HCT116 (cell line): ENCODE data around the gene MIGA1. TPM values are rescaled to one million over a fixed set of nuclear protein-coding genes. Genes with fewer than 3 reads are reported as not detected.

Source experiments
- ATAC-seq: fragments of 200-7000 bp; cut with Tn5 transposase; 2 replicates; pipeline ENCODE4 v1.9.1; 2020; ENCODE audit warnings: mild to moderate bottlenecking, moderate library complexity
- BruUV-seq: library from RNA; stranded (reverse); fragments of 400-500 nt; replicated peaks from 2 replicates; lab custom pipeline; 2021; lab: Mats Ljungman, UMichigan
- CTCF ChIA-PET: fragments of 300-600 bp; sonication (Branson Sonifier 250); formaldehyde crosslinking; loops from one replicate; lab custom pipeline; 2021; ENCODE audit warnings: antibody characterized with exemption; lab: Charles Lee
- POLR2A ChIA-PET: fragments of 300-600, 350-600 bp; sonication (Branson Sonifier 250); formaldehyde crosslinking; loops from one replicate; lab custom pipeline; 2021; ENCODE audit warnings: antibody characterized with exemption; lab: Charles Lee
- RAD21 ChIA-PET, 2 experiments: fragments of 300-600 bp; sonication (Branson Sonifier 250); formaldehyde crosslinking; loops; one replicate each; lab custom pipeline; 2023; ENCODE audit warnings: low total read pairs in 2 of 2; ENCODE audit not compliant: uncharacterized antibody in 2 of 2, unreplicated experiment in 2 of 2, low non-redundant PET in 1 of 2; lab: Charles Lee
- DNase-seq: peaks from one replicate; pipeline ENCODE4 v3.0.0-alpha.2; 2010; ENCODE audit warnings: low read depth, low spot score
- H2AFZ ChIP-seq: fragments of 200-600 bp; shearing (Covaris generic), sonication (generic); 2 replicates; pipeline ENCODE4 v1.6.1; 2017; ENCODE audit warnings: low read depth, mixed run types, mixed read lengths, antibody characterized with exemption, low read length; ENCODE audit not compliant: poor library complexity, severe bottlenecking
- H3K27ac ChIP-seq: 2 replicates; pipeline ENCODE4 v1.5.1; 2012; ENCODE audit warnings: low read depth, low read length
- H3K27me3 ChIP-seq: fragments of 200-600 bp; sonication (generic); 2 replicates; pipeline ENCODE4 v1.6.1; 2016; ENCODE audit warnings: mixed run types, low read length, mixed read lengths; ENCODE audit not compliant: insufficient read depth
- H3K36me3 ChIP-seq, 2 experiments: fragments of 200-500 bp in 1 of 2; fragments of 200-600 bp in 1 of 2; sonication (Bioruptor generic) in 1 of 2; sonication (generic) in 1 of 2; 2 replicates each; pipeline versions ENCODE4 v1.5.1 to v1.6.1; 2014 to 2016; ENCODE audit warnings: low read length in 2 of 2, inconsistent platforms in 1 of 2, mixed read lengths in 1 of 2, mixed run types in 1 of 2; ENCODE audit not compliant: insufficient read depth in 2 of 2, control insufficient read depth in 1 of 2
- H3K4me1 ChIP-seq, 2 experiments: fragments of 200-600 bp in 1 of 2; sonication (generic) in 1 of 2; 2 replicates each; pipeline versions ENCODE4 v1.5.1 to v1.6.1; 2012 to 2017; ENCODE audit warnings: low read length in 2 of 2, inconsistent platforms in 1 of 2, mild to moderate bottlenecking in 1 of 2, mixed read lengths in 1 of 2, mixed run types in 1 of 2, moderate library complexity in 1 of 2; ENCODE audit not compliant: insufficient read depth in 2 of 2, control insufficient read depth in 1 of 2
- H3K4me2 ChIP-seq: fragments of 200-600 bp; sonication (generic); 2 replicates; pipeline ENCODE4 v1.6.1; 2017; ENCODE audit warnings: mixed run types, low read length, mixed read lengths
- H3K4me3 ChIP-seq, 2 experiments: fragments of 200-600 bp in 1 of 2; sonication (generic) in 1 of 2; replicated peaks in 1 of 2; 2 replicates each; pipeline ENCODE4 v1.5.1; 2011 to 2016; ENCODE audit warnings: low read length in 2 of 2, control low read depth in 1 of 2, low read depth in 1 of 2, mild to moderate bottlenecking in 1 of 2, mixed read lengths in 1 of 2, mixed run types in 1 of 2
- H3K79me2 ChIP-seq: fragments of 200-600 bp; sonication (generic); 2 replicates; pipeline ENCODE4 v1.6.1; 2017; ENCODE audit warnings: mild to moderate bottlenecking, mixed run types, low read length, moderate library complexity, mixed read lengths; ENCODE audit not compliant: insufficient read depth
- H3K9ac ChIP-seq: fragments of 200-600 bp; sonication (generic); 2 replicates; pipeline ENCODE4 v1.6.1; 2016; ENCODE audit warnings: low read length, mixed read lengths
- H3K9me2 ChIP-seq: fragments of 200-600 bp; sonication (generic), shearing (Covaris generic); 2 replicates; pipeline ENCODE4 v1.6.1; 2017; ENCODE audit warnings: mixed run types, mild to moderate bottlenecking, moderate library complexity; ENCODE audit not compliant: insufficient read depth
- H3K9me3 ChIP-seq, 2 experiments: fragments of 200-500 bp in 1 of 2; fragments of 200-600 bp in 1 of 2; sonication (Bioruptor generic) in 1 of 2; sonication (generic) in 1 of 2; 2 replicates each; pipeline ENCODE4 v1.6.1; 2014 to 2017; ENCODE audit warnings: low read length in 2 of 2, mixed read lengths in 2 of 2, inconsistent platforms in 1 of 2, low read depth in 1 of 2, mild to moderate bottlenecking in 1 of 2, mixed run types in 1 of 2, moderate library complexity in 1 of 2; ENCODE audit not compliant: control insufficient read depth in 1 of 2, insufficient read depth in 1 of 2
- H4K20me1 ChIP-seq: fragments of 200-600 bp; sonication (generic), shearing (Covaris generic); 2 replicates; pipeline ENCODE4 v1.6.1; 2017; ENCODE audit warnings: mixed run types, mild to moderate bottlenecking, moderate library complexity; ENCODE audit not compliant: insufficient read depth
- CTCF ChIP-seq, 3 experiments: fragments of 200-600 bp in 1 of 3; sonication (generic) in 1 of 3; IDR thresholded peaks in 2 of 3; conservative IDR thresholded peaks in 1 of 3; 2 replicates each; pipeline ENCODE4 v1.5.1; 2012 to 2017; ENCODE audit warnings: low read depth in 2 of 3, low read length in 2 of 3, antibody characterized with exemption in 1 of 3, borderline replicate concordance in 1 of 3, control low read depth in 1 of 3, mild to moderate bottlenecking in 1 of 3, mixed read lengths in 1 of 3, mixed run types in 1 of 3, moderate library complexity in 1 of 3; ENCODE audit not compliant: insufficient read depth in 1 of 3
- EGR1 ChIP-seq: IDR thresholded peaks from 2 replicates; pipeline ENCODE4 v1.6.1; 2012; ENCODE audit warnings: low read depth
- TCF7L2 ChIP-seq: IDR thresholded peaks from 2 replicates; pipeline ENCODE4 v1.7.0; 2011; ENCODE audit warnings: borderline replicate concordance, inconsistent platforms; ENCODE audit not compliant: insufficient read depth, insufficient read length; ENCODE audit errors: extremely low read depth
- ZFX ChIP-seq: fragments of 450-650 bp; IDR thresholded peaks from 2 replicates; pipeline ENCODE4 v1.6.1; 2017
- intact Hi-C: fragments of 100-400 bp; cut with micrococcal nuclease; formaldehyde crosslinking; loops from 2 replicates; pipeline ENCODE4 v1.10.0; 2022
- total RNA-seq: library from RNA; stranded (reverse); gene quantifications from one replicate; pipeline ENCODE4 v1.2.1, GENCODE V29; 2021; ENCODE audit not compliant: unreplicated experiment
- TF ChIP-seq, protein P1 (sequence below): IDR thresholded peaks from 2 replicates; pipeline ENCODE4 v1.6.1; 2012; ENCODE audit warnings: low read depth

MIGA1 gene
- total RNA-seq, 1 experiment from 2014 or later, result 9.6 TPM

GRCh38 chr1:77925956-77926355 lies 146.5 kb downstream of the MIGA1 start:
- Histone ChIP-seq H3K36me3 (no peaks in the 10 kb centered on the region), H3K9me3 (no peaks in the 10 kb centered on the region), H3K27me3 (no peaks in the 10 kb centered on the region), H2AFZ (no peak overlapping the region), H3K79me2 (no peaks in the 10 kb centered on the region), H3K4me3 (no peak overlapping the region), H3K4me1 (no peaks in the 10 kb centered on the region), H3K27ac (no peak overlapping the region), H3K4me2 (no peak overlapping the region), H3K9me2 (no peaks in the 10 kb centered on the region), H3K9ac (no peak overlapping the region), H4K20me1 (no peaks in the 10 kb centered on the region)
- intact Hi-C loops, result no loop called here
- no peak for DNase-seq
- ChIA-PET POLR2A (no interaction called here), RAD21 (no interaction called here), CTCF (no interaction called here)
- TF ChIP-seq ZFX, result no peak
- no peak for TF ChIP-seq TCF7L2
- TF ChIP-seq, protein P1, sequence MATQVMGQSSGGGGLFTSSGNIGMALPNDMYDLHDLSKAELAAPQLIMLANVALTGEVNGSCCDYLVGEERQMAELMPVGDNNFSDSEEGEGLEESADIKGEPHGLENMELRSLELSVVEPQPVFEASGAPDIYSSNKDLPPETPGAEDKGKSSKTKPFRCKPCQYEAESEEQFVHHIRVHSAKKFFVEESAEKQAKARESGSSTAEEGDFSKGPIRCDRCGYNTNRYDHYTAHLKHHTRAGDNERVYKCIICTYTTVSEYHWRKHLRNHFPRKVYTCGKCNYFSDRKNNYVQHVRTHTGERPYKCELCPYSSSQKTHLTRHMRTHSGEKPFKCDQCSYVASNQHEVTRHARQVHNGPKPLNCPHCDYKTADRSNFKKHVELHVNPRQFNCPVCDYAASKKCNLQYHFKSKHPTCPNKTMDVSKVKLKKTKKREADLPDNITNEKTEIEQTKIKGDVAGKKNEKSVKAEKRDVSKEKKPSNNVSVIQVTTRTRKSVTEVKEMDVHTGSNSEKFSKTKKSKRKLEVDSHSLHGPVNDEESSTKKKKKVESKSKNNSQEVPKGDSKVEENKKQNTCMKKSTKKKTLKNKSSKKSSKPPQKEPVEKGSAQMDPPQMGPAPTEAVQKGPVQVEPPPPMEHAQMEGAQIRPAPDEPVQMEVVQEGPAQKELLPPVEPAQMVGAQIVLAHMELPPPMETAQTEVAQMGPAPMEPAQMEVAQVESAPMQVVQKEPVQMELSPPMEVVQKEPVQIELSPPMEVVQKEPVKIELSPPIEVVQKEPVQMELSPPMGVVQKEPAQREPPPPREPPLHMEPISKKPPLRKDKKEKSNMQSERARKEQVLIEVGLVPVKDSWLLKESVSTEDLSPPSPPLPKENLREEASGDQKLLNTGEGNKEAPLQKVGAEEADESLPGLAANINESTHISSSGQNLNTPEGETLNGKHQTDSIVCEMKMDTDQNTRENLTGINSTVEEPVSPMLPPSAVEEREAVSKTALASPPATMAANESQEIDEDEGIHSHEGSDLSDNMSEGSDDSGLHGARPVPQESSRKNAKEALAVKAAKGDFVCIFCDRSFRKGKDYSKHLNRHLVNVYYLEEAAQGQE, result no peak
- TF ChIP-seq EGR1, result no peak
- no peak for TF ChIP-seq CTCF (IDR thresholded peaks at IDR 0.05 in 2 of 3, conservative IDR thresholded peaks at IDR 0.05 in 1 of 3; ENCODE audit: borderline replicate concordance in 1 of 3, insufficient read depth in 1 of 3, low read depth in 2 of 3, low read length in 2 of 3)
- ATAC-seq, result no peak
- BruUV-seq, result no TSS peak
